SK-N-SH (cell line): ENCODE measurements around the gene TMEM50A. TPM values are rescaled to one million over a fixed set of nuclear protein-coding genes. Genes with fewer than 3 reads are reported as not detected.
"Not testable (repeated sequence)": the region's sequence is repeated elsewhere in the genome, so short reads cannot be mapped to it uniquely, and the experiment has no call there.

ENCODE experiments used
- CTCF ChIA-PET: fragments of 300-600, 350-600 bp; formaldehyde crosslinking; extraction: SDS; loops from one replicate; lab custom pipeline; 2021; lab: Yijun Ruan, JAX
- POLR2A ChIA-PET: fragments of 350-600 bp; sonication (Branson Sonifier 250); formaldehyde crosslinking; extraction: SDS; loops from one replicate; lab custom pipeline; 2020; ENCODE audit warnings: antibody characterized with exemption, inconsistent platforms; lab: Yijun Ruan, JAX
- DNase-seq: peaks from one replicate; pipeline ENCODE4 v3.0.0; 2012
- H2AFZ ChIP-seq: fragments of 200-600 bp; sonication (generic); 2 replicates; pipeline ENCODE4 v1.8.1; 2016; ENCODE audit warnings: antibody characterized with exemption, mild to moderate bottlenecking, low read depth
- H3F3A ChIP-seq: fragments of 200-600 bp; sonication (generic); replicated peaks from 2 replicates; pipeline ENCODE3; 2016; ENCODE audit warnings: antibody characterized with exemption, mild to moderate bottlenecking; ENCODE audit not compliant: insufficient read depth
- H3K27ac ChIP-seq, 2 experiments: fragments of 200-500 bp in 1 of 2; fragments of 200-600 bp in 1 of 2; sonication (Bioruptor generic) in 1 of 2; sonication (generic), shearing (Covaris generic) in 1 of 2; 2 replicates each; pipeline versions ENCODE4 v1.5.1 to v1.6.1; 2014 to 2016; ENCODE audit warnings: low read depth in 2 of 2, inconsistent platforms in 1 of 2, low read length in 1 of 2, mild to moderate bottlenecking in 1 of 2, mixed read lengths in 1 of 2
- H3K27me3 ChIP-seq: fragments of 200-600 bp; sonication (generic), shearing (Covaris generic); 2 replicates; pipeline ENCODE4 v1.6.1; 2016; ENCODE audit warnings: mixed run types; ENCODE audit not compliant: insufficient read depth
- H3K36me3 ChIP-seq, 2 experiments: fragments of 200-500 bp in 1 of 2; fragments of 200-600 bp in 1 of 2; sonication (Bioruptor generic) in 1 of 2; sonication (generic) in 1 of 2; replicated peaks in 1 of 2; 2 replicates each; pipeline versions ENCODE3 to v1.5.1; 2014 to 2016; ENCODE audit warnings: low read length in 1 of 2, mild to moderate bottlenecking in 1 of 2; ENCODE audit not compliant: insufficient read depth in 2 of 2, control insufficient read depth in 1 of 2
- H3K4me1 ChIP-seq, 2 experiments: fragments of 200-500 bp in 1 of 2; fragments of 200-600 bp in 1 of 2; sonication (Bioruptor generic) in 1 of 2; sonication (generic), shearing (Covaris generic) in 1 of 2; 2 replicates each; pipeline versions ENCODE4 v1.5.1 to v1.6.1; 2014 to 2016; ENCODE audit warnings: low read depth in 1 of 2, low read length in 1 of 2, mixed run types in 1 of 2; ENCODE audit not compliant: insufficient read depth in 2 of 2, control insufficient read depth in 1 of 2
- H3K4me2 ChIP-seq: fragments of 200-600 bp; sonication (generic), shearing (Covaris generic); 2 replicates; pipeline ENCODE4 v1.6.1; 2017; ENCODE audit warnings: mixed run types
- H3K4me3 ChIP-seq, 2 experiments: fragments of 200-500 bp in 1 of 2; fragments of 200-600 bp in 1 of 2; sonication (Bioruptor generic) in 1 of 2; sonication (generic), shearing (Covaris generic) in 1 of 2; 2 replicates each; pipeline versions ENCODE4 v1.5.1 to v1.8.1; 2014 to 2016; ENCODE audit warnings: low read depth in 2 of 2, inconsistent platforms in 1 of 2, low read length in 1 of 2, mild to moderate bottlenecking in 1 of 2, mixed read lengths in 1 of 2, moderate library complexity in 1 of 2
- H3K79me2 ChIP-seq: fragments of 200-600 bp; sonication (generic); 2 replicates; pipeline ENCODE4 v1.8.1; 2017; ENCODE audit warnings: mild to moderate bottlenecking; ENCODE audit not compliant: insufficient read depth
- H3K9ac ChIP-seq: fragments of 200-600 bp; sonication (generic); 2 replicates; pipeline ENCODE4 v1.6.1; 2017; ENCODE audit warnings: mixed run types
- H3K9me2 ChIP-seq: fragments of 200-600 bp; sonication (generic); 2 replicates; pipeline ENCODE4 v1.6.1; 2017; ENCODE audit warnings: mixed run types
- H3K9me3 ChIP-seq: fragments of 200-600 bp; sonication (generic); 2 replicates; pipeline ENCODE4 v1.6.1; 2017; ENCODE audit warnings: mixed run types, mild to moderate bottlenecking, moderate library complexity
- H4K20me1 ChIP-seq: fragments of 200-600 bp; sonication (generic); 2 replicates; pipeline ENCODE4 v1.6.1; 2017; ENCODE audit warnings: mild to moderate bottlenecking, mixed run types; ENCODE audit not compliant: insufficient read depth
- CHD2 ChIP-seq: fragments of 150-350 bp; IDR thresholded peaks from 2 replicates; pipeline ENCODE4 v1.6.1; 2018; ENCODE audit warnings: low read length; ENCODE audit not compliant: partially characterized antibody
- ELF1 ChIP-seq: IDR thresholded peaks from 2 replicates; pipeline ENCODE4 v1.4.0; 2012
- EP300 ChIP-seq, 2 experiments: IDR thresholded peaks; 2 replicates each; pipeline versions ENCODE4 v1.4.0 to v1.6.1; 2012; ENCODE audit warnings: borderline replicate concordance in 1 of 2, low read depth in 1 of 2, low read length in 1 of 2
- EZH2phosphoT487 ChIP-seq: fragments of 200-600 bp; sonication (generic); IDR thresholded peaks from 2 replicates; pipeline ENCODE4 v1.6.1; 2017; ENCODE audit warnings: low read depth, mixed run types, mild to moderate bottlenecking, antibody characterized with exemption, moderate library complexity, borderline replicate concordance
- FOXM1 ChIP-seq: IDR thresholded peaks from 2 replicates; pipeline ENCODE4 v1.4.0; 2012; ENCODE audit warnings: low read depth, mild to moderate bottlenecking
- GATA2 ChIP-seq: sonication (generic); formaldehyde crosslinking; IDR thresholded peaks from 2 replicates; pipeline ENCODE4 v1.5.0; 2020; ENCODE audit warnings: mild to moderate bottlenecking, missing genetic modification reagents
- IRF3 ChIP-seq: fragments of 150-350 bp; IDR thresholded peaks from 2 replicates; pipeline ENCODE4 v1.6.1; 2016; ENCODE audit warnings: mild to moderate bottlenecking, low read depth, low read length
- JUND ChIP-seq: IDR thresholded peaks from 2 replicates; pipeline ENCODE4 v1.4.0; 2012
- MAX ChIP-seq: IDR thresholded peaks from 2 replicates; pipeline ENCODE4 v1.4.0; 2012; ENCODE audit warnings: low read depth
- MXI1 ChIP-seq: IDR thresholded peaks from 2 replicates; pipeline ENCODE4 v1.6.1; 2012; ENCODE audit warnings: mild to moderate bottlenecking, low read depth, low read length, improper control_type of control experiment
- NFIC ChIP-seq: IDR thresholded peaks from 2 replicates; pipeline ENCODE4 v1.4.0; 2012; ENCODE audit warnings: borderline replicate concordance
- NRF1 ChIP-seq: IDR thresholded peaks from 2 replicates; pipeline ENCODE4 v1.6.1; 2012; ENCODE audit warnings: low read depth, mild to moderate bottlenecking, low read length
- RCOR1 ChIP-seq: fragments of 150-350 bp; IDR thresholded peaks from 2 replicates; pipeline ENCODE4 v1.6.1; 2017; ENCODE audit warnings: antibody characterized with exemption, low read length
- REST ChIP-seq: IDR thresholded peaks from 2 replicates; pipeline ENCODE4 v1.6.1; 2012; ENCODE audit warnings: mild to moderate bottlenecking, low read depth, low read length, moderate library complexity
- RXRA ChIP-seq: IDR thresholded peaks from 2 replicates; pipeline ENCODE4 v1.4.0; 2012; ENCODE audit warnings: low read depth, mild to moderate bottlenecking, borderline replicate concordance
- SIN3A ChIP-seq: IDR thresholded peaks from 2 replicates; pipeline ENCODE4 v1.6.1; 2012; ENCODE audit warnings: low read depth, mild to moderate bottlenecking, low read length, moderate library complexity, borderline replicate concordance
- SMC3 ChIP-seq: IDR thresholded peaks from 2 replicates; pipeline ENCODE4 v1.6.1; 2012; ENCODE audit warnings: low read depth, low read length, improper control_type of control experiment
- TEAD4 ChIP-seq: IDR thresholded peaks from 2 replicates; pipeline ENCODE4 v1.4.0; 2012; ENCODE audit warnings: mild to moderate bottlenecking, borderline replicate concordance; ENCODE audit not compliant: insufficient read depth
- USF2 ChIP-seq: fragments of 150-350 bp; IDR thresholded peaks from 2 replicates; pipeline ENCODE4 v1.6.1; 2017; ENCODE audit warnings: antibody characterized with exemption, low read length, low read depth, borderline replicate concordance
- ZBTB33 ChIP-seq: IDR thresholded peaks from 2 replicates; pipeline ENCODE4 v1.4.0; 2012; ENCODE audit warnings: low read depth, borderline replicate concordance
- WGBS: methylation state at CpG from one replicate; pipeline ENCODE4 v1.1.6; 2017; ENCODE audit warnings: low lambda C conversion rate; 5-methylcytosine and 5-hydroxymethylcytosine counted together
- polyA plus RNA-seq, 3 experiments: library from polyadenylated mRNA; depleted of rRNA; stranded (reverse); fragments of >200 nt; gene quantifications; 2 replicates each; pipeline ENCODE4 v1.2.3, GENCODE V29; 2012

The TMEM50A gene
- polyA plus RNA-seq, 1 of the 3 experiments (the other 2 are of a cell fraction) = 95.5 TPM

GRCh38 chr1:25369241-25369640, 31.1 kb downstream of the TMEM50A start:
- WGBS = 97% methylated on average over 3 of the region's 4 CpGs
- ChIA-PET CTCF (no interaction called here), POLR2A (no interaction called here)
- Histone ChIP-seq H3K9me3 (no peaks in the 10 kb centered on the region), H3K27me3 (no peaks in the 10 kb centered on the region), H3K4me1 (peaks cover 2 to 15% of the 10 kb centered on the region in 2 experiments; a peak in 2 of 4 replicates), H3K9me2 (no peaks in the 10 kb centered on the region), H3K27ac (no peak overlapping the region), H2AFZ (no peak overlapping the region), H4K20me1 (no peaks in the 10 kb centered on the region), H3K79me2 (no peaks in the 10 kb centered on the region), H3F3A (peaks cover 13% of the 10 kb centered on the region), H3K4me3 (no peak overlapping the region), H3K36me3 (no peaks in the 10 kb centered on the region), H3K9ac (no peak overlapping the region), H3K4me2 (no peak overlapping the region)
- TF ChIP-seq TEAD4 = no peak
- no peak for TF ChIP-seq IRF3
- no peak for TF ChIP-seq ELF1
- no peak for TF ChIP-seq FOXM1
- TF ChIP-seq SIN3A = no peak
- TF ChIP-seq REST = no peak
- TF ChIP-seq RCOR1 = no peak
- TF ChIP-seq EZH2phosphoT487 = no peak
- no peak for TF ChIP-seq CHD2
- TF ChIP-seq MXI1 = no peak
- TF ChIP-seq JUND = no peak
- no peak for TF ChIP-seq USF2
- no peak for TF ChIP-seq ZBTB33
- no peak for TF ChIP-seq NRF1
- TF ChIP-seq GATA2 (CRISPR knock-in tag) = no peak
- TF ChIP-seq SMC3 = no peak
- TF ChIP-seq MAX = no peak
- no peak for TF ChIP-seq NFIC
- TF ChIP-seq EP300 (IDR thresholded peaks at IDR 0.05; ENCODE audit: borderline replicate concordance in 1 of 2, low read depth in 1 of 2, low read length in 1 of 2) = no peak
- TF ChIP-seq RXRA = no peak
- DNase-seq = no peak

- H3K9me3 ChIP-seq, H2AFZ ChIP-seq, H3K27me3 ChIP-seq, DNase-seq, POLR2A ChIA-PET, H3K9ac ChIP-seq, H4K20me1 ChIP-seq, H3K27ac ChIP-seq, H3K36me3 ChIP-seq, H3K4me3 ChIP-seq, H3K4me2 ChIP-seq, H3K79me2 ChIP-seq, CTCF ChIA-PET, H3K9me2 ChIP-seq: not testable (repeated sequence)
- H3F3A ChIP-seq = peaks cover 13% of the 10 kb centered on the region
- WGBS = 92% methylated on average over 9 of the region's 12 CpGs
- peaks cover 2 to 15% of the 10 kb centered on the region in 2 experiments; a peak in 2 of 4 replicates for H3K4me1 ChIP-seq
Measured at GRCh38 chr1:25369691-25370271, 31.6 kb downstream of the TMEM50A start.
